Aorta (tissue), 5 donors: ENCODE measurements around the gene SLC6A6. TPM values are rescaled to one million over a fixed set of nuclear protein-coding genes. Genes with fewer than 3 reads are reported as not detected.

Experiments used
- ATAC-seq: fragments of 200-7000 bp; cut with Tn5 transposase; one replicate; pipeline ENCODE4 v1.9.1; 2022; ENCODE audit warnings: moderate library complexity; ENCODE audit not compliant: low FRiP score
- DNase-seq, 2 donors: peaks; one replicate each; pipeline ENCODE4 v3.0.0-alpha.2; 2020
- H3K27ac ChIP-seq, 2 donors: one replicate each; pipeline ENCODE4 v1.5.1; 2013; ENCODE audit warnings: low read length in 2 of 2, mild to moderate bottlenecking in 2 of 2, moderate library complexity in 2 of 2, control low read depth in 1 of 2, inconsistent platforms in 1 of 2, low read depth in 1 of 2
- H3K27me3 ChIP-seq, 2 donors: one replicate each; pipeline ENCODE4 v1.6.1; 2013; ENCODE audit warnings: control low read depth in 1 of 2, low read length in 1 of 2, mild to moderate bottlenecking in 1 of 2, moderate library complexity in 1 of 2; ENCODE audit not compliant: insufficient read depth in 2 of 2, control insufficient read depth in 1 of 2
- H3K36me3 ChIP-seq, 2 donors: one replicate each; pipeline ENCODE4 v1.6.1; 2013; ENCODE audit warnings: control low read depth in 1 of 2, low read length in 1 of 2, mild to moderate bottlenecking in 1 of 2; ENCODE audit not compliant: insufficient read depth in 2 of 2, control insufficient read depth in 1 of 2
- H3K4me1 ChIP-seq, 2 donors: one replicate each; pipeline ENCODE4 v1.6.1; 2013; ENCODE audit warnings: low read length in 2 of 2, control low read depth in 1 of 2, mild to moderate bottlenecking in 1 of 2, moderate library complexity in 1 of 2; ENCODE audit not compliant: insufficient read depth in 2 of 2, control insufficient read depth in 1 of 2
- H3K4me3 ChIP-seq, 2 donors: one replicate each; pipeline ENCODE4 v1.5.1; 2013; ENCODE audit warnings: low read length in 2 of 2, control low read depth in 1 of 2, mild to moderate bottlenecking in 1 of 2
- H3K9me3 ChIP-seq: one replicate; pipeline ENCODE4 v1.6.1; 2013; ENCODE audit warnings: mild to moderate bottlenecking, low read length; ENCODE audit not compliant: control insufficient read depth
- whole genome bisulfite sequencing, 2 donors: extraction: QIAGEN DNeasy Blood & Tissue Kit; methylation state at CpG; one replicate each; pipeline ENCODE4 v1.1.7; 2013; 5-methylcytosine and 5-hydroxymethylcytosine counted together
- intact Hi-C, 2 donors: fragments of 100-400 bp; cut with DNase I; formaldehyde crosslinking; loops; one replicate each; pipeline versions ENCODE4 v1.14.2 to v1.15.0; 2022
- polyA plus RNA-seq, 2 donors: library from polyadenylated mRNA; stranded (reverse); fragments of 200-250 nt; gene quantifications; one replicate each; pipeline ENCODE4 v1.2.3, GENCODE V29; 2013
- total RNA-seq, 2 donors: library from RNA; stranded (reverse); fragmentation: NEBNext Ultra II Directional; extraction: Animal tissue kit (Norgen Biotek cat#: 25700); gene quantifications; one replicate each; pipeline ENCODE4 v1.2.1, GENCODE V29; 2021
- donor health status: healthy with polysubstance abuse.
- donor health status: Bipolar disorder and iron deficiency.
- donor health status: DM: no; HTN: no; CAD: no.
- donor health status: DM: no; HTN: no; CAD: no.
- donor health status: DM: yes; HTN: yes; CAD: no.

The SLC6A6 gene
- total and polyA plus RNA-seq, 4 donors, result 5.3 to 62.2 (median 21.3) TPM

DNA sequence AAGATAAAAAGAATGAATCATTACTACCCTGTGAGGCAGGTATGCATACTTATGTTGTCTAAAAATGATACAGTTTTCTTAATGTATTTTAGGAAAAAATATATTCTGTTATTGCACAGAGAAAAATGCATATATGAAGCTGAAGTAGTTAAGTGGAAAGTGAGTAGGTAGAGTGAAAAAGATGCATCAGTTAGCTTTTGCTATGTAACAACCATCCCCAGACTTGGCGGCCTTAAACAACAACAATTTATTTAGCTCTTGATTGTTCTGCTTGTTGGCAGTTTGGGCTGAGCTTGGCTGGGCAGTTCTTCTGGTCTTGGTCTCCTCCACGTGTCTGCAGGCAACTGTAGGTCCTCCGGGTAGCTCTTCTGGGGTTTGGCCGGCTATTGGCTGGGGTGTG lies 45.7 kb downstream of the SLC6A6 start:
- intact Hi-C loops, result no loop called here
- DNase-seq (no peak), ATAC-seq (no peak)
- Histone ChIP-seq H3K36me3 (peaks cover 0 to 5% of the 10 kb centered on the region in 2 donors), H3K9me3 (no peaks in the 10 kb centered on the region), H3K27ac (no peak overlapping the region), H3K4me3 (no peak overlapping the region), H3K27me3 (no peaks in the 10 kb centered on the region), H3K4me1 (no peaks in the 10 kb centered on the region)
- 84 to 98% methylated on average over 4 of the region's 4 CpGs for WGBS, 2 donors

GRCh38 chr3:14448756-14449727 lies 46.6 kb downstream of the SLC6A6 start:
- no peak overlapping the region for H3K4me3 ChIP-seq
- H3K9me3 ChIP-seq, result no peaks in the 10 kb centered on the region
- DNase-seq (no peak), ATAC-seq (no peak)
- peaks cover 0 to 5% of the 10 kb centered on the region in 2 donors for H3K36me3 ChIP-seq
- no peak overlapping the region for H3K27ac ChIP-seq
- 77 to 79% methylated on average over 15 of the region's 15 CpGs for WGBS, 2 donors
- H3K4me1 ChIP-seq, result no peaks in the 10 kb centered on the region
- intact Hi-C loops, result no loop called here
- H3K27me3 ChIP-seq, result no peaks in the 10 kb centered on the region

DNA sequence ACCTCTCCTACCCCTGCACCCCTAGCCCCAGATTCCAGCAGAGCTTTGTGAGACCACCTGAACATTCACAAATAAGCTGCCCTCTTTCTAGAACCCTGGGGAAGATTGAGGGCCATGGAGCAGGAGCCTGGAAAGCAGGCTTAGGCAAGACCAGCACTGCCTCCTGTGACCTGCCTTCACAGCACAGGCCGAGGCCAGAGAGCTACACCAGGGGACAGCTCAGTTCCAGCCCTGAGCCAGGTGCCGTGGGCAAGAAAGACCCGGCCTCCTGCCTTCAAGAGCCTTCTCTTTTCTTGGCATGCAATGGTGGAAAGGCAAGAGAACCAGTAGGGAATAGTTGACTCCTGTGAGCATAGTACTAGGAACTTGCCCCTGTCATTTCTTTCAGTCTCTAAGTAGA lies 48.1 kb downstream of the SLC6A6 start:
- no peak for DNase-seq
- H3K9me3 ChIP-seq, result no peaks in the 10 kb centered on the region
- intact Hi-C loops, result loop anchor here (5.0 to 10.0 kb wide), 2 partner anchors 48 to 556 kb away; partner anchors contain the start of gene SLC6A6 (in 2 of the 2)
- H3K4me1 ChIP-seq, result no peaks in the 10 kb centered on the region
- H3K27ac ChIP-seq, result no peak overlapping the region
- ATAC-seq, result no peak
- WGBS, 2 donors, result 92 to 99% methylated on average over 3 of the region's 3 CpGs
- H3K27me3 ChIP-seq, result no peaks in the 10 kb centered on the region
- H3K36me3 ChIP-seq, result peaks cover 0 to 5% of the 10 kb centered on the region in 2 donors
- H3K4me3 ChIP-seq, result no peak overlapping the region

DNA sequence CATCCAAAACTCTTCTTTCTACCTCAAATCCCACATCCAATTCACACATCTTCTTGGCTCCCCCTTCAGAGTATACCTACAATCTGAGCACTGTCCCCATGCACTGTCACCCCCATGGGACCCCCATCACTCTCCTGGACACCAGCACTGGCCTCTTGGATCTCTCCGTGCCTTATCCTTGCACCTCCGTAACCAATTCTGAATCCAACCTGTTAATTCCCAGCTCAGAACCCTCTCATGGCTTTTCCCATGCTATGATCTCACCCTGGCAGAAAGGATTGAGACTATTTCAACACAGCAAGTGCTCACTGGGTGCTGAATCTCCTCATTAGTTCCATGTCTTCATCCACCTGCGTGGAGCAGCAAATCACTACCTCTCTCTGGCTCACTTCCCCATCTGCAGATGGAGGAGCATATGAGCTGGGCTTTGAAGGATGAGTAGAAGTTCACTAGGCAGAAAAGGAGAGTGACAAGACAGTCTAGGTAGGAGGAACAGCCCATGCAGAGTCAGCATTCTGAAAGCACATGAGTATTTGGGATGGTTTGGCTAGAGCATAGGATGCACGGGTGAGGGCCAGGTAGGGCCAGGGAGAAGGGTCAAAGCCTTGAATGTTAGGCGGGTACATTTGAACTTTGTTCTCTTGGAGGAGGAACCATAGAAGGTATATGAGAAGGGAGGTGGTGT lies 48.7 kb downstream of the SLC6A6 start:
- intact Hi-C loops, result loop anchor here (5.0 to 10.0 kb wide), 2 partner anchors 49 to 556 kb away; partner anchors contain the start of gene SLC6A6 (in 2 of the 2)
- no peak for ATAC-seq

GRCh38 chr3:14451844-14452739 lies 49.7 kb downstream of the SLC6A6 start:
- Histone ChIP-seq H3K36me3 (peaks cover 0 to 2% of the 10 kb centered on the region in 2 donors), H3K4me3 (no peak overlapping the region), H3K27me3 (no peaks in the 10 kb centered on the region), H3K4me1 (no peaks in the 10 kb centered on the region), H3K9me3 (no peaks in the 10 kb centered on the region), H3K27ac (peak overlapping the region in 1 of 2 donors; percentile 77)
- intact Hi-C loops, result loop anchor here (2.0 to 10.0 kb wide), 3 partner anchors 17 to 557 kb away; partner anchors contain the start of gene SLC6A6 (in 2 of the 2)
- DNase-seq (peak; percentile 74 to 82), ATAC-seq (peak; percentile 71)
- 33 to 38% methylated on average over 17 of the region's 17 CpGs for WGBS, 2 donors

More for the DNA sequence above, 48.7 kb downstream of the SLC6A6 start:
- Histone ChIP-seq H3K27me3 (no peaks in the 10 kb centered on the region), H3K36me3 (peaks cover 0 to 2% of the 10 kb centered on the region in 2 donors), H3K4me3 (no peak overlapping the region), H3K9me3 (no peaks in the 10 kb centered on the region), H3K4me1 (no peaks in the 10 kb centered on the region), H3K27ac (no peak overlapping the region)
- DNase-seq, result no peak
- WGBS, 2 donors, result 96 to 99% methylated on average over 5 of the region's 5 CpGs

DNA sequence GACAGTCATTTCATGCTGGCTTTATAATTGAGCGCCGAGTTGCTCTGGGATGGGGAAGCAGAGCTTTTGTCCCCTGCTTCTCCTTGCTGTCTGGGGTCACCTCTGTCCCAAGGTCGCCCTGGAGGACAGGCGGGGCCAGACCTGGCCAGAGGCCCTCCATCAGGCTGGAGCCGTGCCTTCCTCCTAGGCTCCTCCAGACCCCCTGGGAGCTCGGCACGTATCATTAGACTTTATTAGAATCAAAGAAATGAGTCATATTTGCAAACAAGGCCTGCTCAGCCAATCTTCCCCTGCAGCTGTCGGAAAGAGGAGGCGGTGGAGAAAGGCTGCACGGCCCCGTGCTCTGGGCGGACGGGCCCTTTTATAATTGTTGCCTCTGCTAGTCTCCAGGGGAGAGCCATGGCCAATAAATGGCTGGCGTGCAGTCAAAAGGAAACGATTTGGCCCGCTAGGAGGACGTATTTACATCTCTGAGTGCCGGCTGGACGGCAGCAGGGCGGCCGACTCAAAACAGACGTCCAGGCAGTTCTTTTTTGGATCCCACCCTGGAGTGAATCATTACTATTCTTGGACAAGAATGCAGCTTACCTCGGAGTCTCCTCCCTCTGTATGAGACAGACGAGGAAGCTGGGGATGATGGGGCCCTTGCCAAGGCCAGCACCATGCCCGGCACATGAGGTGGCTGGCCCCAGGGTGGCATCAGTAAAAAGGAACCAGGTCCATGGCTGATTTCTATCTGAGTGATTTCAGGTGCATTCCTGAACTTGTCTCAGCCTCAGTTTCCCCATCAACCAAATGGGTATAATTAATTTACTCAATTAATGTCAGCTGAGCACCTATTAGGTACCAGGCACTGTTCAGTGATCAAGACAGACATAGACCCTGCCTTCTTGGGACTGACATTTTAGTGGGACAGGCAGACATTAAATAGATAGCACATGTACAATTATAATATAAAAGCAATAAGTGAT lies 50.6 kb downstream of the SLC6A6 start:
- peak; percentile 95 for ATAC-seq
- Histone ChIP-seq H3K27me3 (no peaks in the 10 kb centered on the region), H3K36me3 (no peaks in the 10 kb centered on the region), H3K4me3 (no peak overlapping the region), H3K4me1 (no peaks in the 10 kb centered on the region), H3K9me3 (no peaks in the 10 kb centered on the region), H3K27ac (peak overlapping the region in 1 of 2 donors; percentile 77)
- DNase-seq, result peak; percentile 95 to 96
- 3 to 7% methylated on average over 25 of the region's 25 CpGs for WGBS, 2 donors
- intact Hi-C loops, result loop anchor here (2.0 to 10.0 kb wide), 3 partner anchors 18 to 558 kb away; partner anchors contain the start of gene SLC6A6 (in 2 of the 2)

DNA sequence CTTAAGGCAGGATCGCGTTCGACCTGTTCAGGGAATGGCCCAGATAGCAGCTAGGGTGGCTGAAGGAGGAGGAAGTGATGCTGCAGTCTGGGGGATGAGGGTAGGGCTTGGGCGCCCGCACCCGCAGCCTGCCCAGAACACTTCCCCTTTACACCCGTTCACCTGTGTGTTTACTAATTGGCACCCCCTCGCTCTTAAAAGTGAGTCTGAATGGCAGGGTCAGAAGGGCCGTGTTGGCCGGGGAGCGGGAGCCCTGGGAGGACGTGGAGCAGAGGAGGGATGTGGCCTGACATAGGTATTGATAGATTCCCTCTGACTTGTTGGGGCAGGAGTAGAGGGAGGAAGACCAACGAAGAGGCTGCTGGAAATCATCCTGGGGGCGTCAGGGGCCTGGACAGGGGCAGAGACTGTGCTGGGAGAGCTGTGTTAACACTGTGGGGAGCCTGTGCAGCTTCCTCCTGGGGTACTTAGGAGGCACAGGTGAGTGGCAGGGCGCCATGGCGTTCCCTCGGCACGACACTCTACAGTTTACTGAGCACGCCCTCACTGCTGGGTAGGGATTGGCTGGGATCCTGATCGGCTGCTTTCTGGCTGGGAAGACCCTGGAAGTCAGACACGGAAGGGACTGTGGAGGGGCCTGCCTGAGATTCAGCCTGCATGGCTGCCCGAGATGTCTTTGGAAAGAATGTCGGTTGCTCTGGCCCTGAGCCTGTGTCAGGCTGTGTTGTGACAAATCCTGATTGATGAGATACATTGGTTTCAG lies 51.7 kb downstream of the SLC6A6 start:
- H3K36me3 ChIP-seq, result no peaks in the 10 kb centered on the region
- H3K27me3 ChIP-seq, result no peaks in the 10 kb centered on the region
- H3K9me3 ChIP-seq, result no peaks in the 10 kb centered on the region
- DNase-seq (peak; percentile 62 to 76), ATAC-seq (no peak)
- intact Hi-C loops, result loop anchor here (2.0 to 10.0 kb wide), 3 partner anchors 19 to 559 kb away; partner anchors contain the start of gene SLC6A6 (in 2 of the 2)
- no peaks in the 10 kb centered on the region for H3K4me1 ChIP-seq
- peak overlapping the region in 1 of 2 donors; percentile 15 for H3K27ac ChIP-seq
- no peak overlapping the region for H3K4me3 ChIP-seq
- 43 to 47% methylated on average over 20 to 23 of the region's 23 CpGs for WGBS, 2 donors
